ENCODE results near the gene PPRC1.

PPRC1 gene, protein sequence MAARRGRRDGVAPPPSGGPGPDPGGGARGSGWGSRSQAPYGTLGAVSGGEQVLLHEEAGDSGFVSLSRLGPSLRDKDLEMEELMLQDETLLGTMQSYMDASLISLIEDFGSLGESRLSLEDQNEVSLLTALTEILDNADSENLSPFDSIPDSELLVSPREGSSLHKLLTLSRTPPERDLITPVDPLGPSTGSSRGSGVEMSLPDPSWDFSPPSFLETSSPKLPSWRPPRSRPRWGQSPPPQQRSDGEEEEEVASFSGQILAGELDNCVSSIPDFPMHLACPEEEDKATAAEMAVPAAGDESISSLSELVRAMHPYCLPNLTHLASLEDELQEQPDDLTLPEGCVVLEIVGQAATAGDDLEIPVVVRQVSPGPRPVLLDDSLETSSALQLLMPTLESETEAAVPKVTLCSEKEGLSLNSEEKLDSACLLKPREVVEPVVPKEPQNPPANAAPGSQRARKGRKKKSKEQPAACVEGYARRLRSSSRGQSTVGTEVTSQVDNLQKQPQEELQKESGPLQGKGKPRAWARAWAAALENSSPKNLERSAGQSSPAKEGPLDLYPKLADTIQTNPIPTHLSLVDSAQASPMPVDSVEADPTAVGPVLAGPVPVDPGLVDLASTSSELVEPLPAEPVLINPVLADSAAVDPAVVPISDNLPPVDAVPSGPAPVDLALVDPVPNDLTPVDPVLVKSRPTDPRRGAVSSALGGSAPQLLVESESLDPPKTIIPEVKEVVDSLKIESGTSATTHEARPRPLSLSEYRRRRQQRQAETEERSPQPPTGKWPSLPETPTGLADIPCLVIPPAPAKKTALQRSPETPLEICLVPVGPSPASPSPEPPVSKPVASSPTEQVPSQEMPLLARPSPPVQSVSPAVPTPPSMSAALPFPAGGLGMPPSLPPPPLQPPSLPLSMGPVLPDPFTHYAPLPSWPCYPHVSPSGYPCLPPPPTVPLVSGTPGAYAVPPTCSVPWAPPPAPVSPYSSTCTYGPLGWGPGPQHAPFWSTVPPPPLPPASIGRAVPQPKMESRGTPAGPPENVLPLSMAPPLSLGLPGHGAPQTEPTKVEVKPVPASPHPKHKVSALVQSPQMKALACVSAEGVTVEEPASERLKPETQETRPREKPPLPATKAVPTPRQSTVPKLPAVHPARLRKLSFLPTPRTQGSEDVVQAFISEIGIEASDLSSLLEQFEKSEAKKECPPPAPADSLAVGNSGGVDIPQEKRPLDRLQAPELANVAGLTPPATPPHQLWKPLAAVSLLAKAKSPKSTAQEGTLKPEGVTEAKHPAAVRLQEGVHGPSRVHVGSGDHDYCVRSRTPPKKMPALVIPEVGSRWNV (N-terminal part only)

DNA sequence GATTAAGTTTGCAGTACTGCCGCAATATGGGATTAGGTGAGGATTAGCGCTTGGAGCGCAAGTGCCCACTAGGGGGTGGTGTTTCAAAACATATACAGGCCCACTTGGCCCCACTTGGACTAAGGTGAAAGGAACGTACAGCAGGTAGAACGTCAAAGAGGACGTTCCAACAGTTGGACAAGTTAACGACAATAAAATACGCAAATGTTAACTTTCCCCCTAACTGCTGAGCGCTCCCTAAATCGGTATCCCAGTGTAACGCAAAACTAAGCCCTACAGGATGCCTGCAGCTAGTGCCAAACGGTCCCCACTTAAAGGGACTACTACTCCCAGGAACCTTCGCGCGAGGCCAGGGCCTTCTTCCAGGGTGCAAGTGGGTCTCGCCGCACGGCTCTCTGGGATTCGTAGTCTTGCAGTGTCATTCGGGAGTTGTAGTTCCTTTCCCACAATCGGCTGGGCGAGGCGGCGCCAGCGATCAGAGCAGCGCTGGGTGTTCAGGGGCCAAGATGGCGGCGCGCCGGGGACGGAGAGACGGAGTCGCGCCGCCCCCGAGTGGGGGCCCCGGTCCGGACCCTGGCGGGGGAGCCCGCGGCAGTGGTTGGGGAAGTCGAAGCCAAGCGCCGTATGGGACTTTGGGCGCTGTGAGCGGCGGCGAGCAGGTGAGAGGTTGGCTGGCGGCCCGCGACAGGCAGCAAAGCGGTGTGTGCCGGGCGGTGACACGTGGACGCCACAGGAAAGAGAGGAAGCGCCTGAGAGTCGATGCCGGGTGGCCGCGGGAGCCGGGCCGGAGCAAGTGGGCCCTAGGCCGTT is at the start of gene PPRC1:
PPRC1 (plus strand) TSS at position 478 of the 810 bp plus-strand sequence; CDS start at position 507, 29 bp downstream.
- peak; percentile 97 for DNase-seq (ENCODE audit: low read depth in 2 of 2)

DNA sequence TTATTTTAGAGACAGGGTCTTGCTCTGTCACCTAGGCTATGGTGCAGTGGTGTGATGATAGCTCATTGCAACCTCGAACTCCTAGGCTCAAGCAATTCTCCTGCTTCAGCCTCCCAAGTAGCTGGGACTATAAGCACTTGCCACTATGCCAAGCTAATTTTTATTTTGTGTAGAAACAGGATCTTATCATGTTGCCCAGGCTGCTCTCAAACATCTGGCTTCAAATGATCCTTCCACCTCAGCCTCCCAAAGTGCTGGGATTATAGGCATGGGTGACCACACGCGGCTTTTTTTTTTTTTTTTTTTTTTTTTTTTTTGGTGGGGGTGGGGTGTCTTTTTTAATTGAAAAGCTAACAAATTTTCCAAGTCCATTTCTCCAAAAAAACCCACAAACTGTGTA is 49.3 kb upstream of the PPRC1 start:
- no peak for DNase-seq (ENCODE audit: low read depth in 2 of 2)

- DNase-seq (ENCODE audit: low read depth in 2 of 2), result no peak
Observed at GRCh38 chr10:102085336-102085735, 47.5 kb upstream of the PPRC1 start.

GRCh38 chr10:102086196-102086595 is 46.6 kb upstream of the PPRC1 start:
- no peak for DNase-seq (ENCODE audit: low read depth in 2 of 2)

DNA sequence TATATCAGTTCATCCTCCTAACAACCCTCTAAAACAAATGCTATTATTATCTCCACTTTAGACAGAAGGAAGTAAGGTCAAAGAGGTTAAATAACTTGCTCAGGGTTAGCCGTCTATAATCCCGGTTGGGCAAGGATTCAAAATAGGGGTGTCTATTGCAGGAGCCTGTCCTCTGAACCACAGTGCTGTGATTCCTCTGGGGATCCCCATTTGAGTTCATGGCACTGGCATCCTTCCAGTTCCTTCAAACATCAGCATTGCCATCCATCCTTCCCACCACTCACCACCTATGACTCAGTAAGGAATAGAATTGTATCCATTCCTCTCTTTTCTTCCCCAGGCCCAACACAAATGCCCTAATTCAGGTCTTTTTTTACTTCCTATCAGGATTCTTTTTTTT is 42.1 kb upstream of the PPRC1 start:
- DNase-seq (ENCODE audit: low read depth in 2 of 2), result no peak

- DNase-seq (ENCODE audit: low read depth in 2 of 2), result no peak
Observed at GRCh38 chr10:102096449-102096848, 36.4 kb upstream of the PPRC1 start.

DNA sequence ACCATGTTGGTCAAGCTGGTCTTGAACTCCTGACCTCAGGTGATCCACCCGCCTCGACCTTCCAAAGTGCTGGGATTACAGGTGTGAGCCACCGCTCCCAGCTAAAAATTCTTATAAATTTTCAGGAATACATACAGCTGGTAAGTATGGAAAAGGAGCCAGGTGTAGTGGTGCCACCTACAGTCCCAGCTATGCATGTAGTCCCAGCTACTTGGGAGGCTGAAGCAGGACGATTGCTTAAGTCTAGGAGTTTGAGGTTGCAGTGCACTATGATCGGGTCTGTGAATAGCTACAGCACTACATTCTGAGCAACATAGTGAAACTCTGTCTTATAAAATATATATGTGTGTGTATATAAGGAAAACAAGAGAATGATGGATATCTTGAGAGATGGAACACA is 31.7 kb upstream of the PPRC1 start:
- DNase-seq (ENCODE audit: low read depth in 2 of 2), result no peak

GRCh38 chr10:102102421-102102820 is 30.4 kb upstream of the PPRC1 start:
- no peak for DNase-seq (ENCODE audit: low read depth in 2 of 2)

GRCh38 chr10:102106998-102107397 is 25.8 kb upstream of the PPRC1 start:
- no peak for DNase-seq (ENCODE audit: low read depth in 2 of 2)

GRCh38 chr10:102109166-102110116 is 23.4 kb upstream of the PPRC1 start:
- no peak for DNase-seq (ENCODE audit: low read depth in 2 of 2)

GRCh38 chr10:102111276-102111675 is 21.6 kb upstream of the PPRC1 start:
- no peak for DNase-seq (ENCODE audit: low read depth in 2 of 2)

DNA sequence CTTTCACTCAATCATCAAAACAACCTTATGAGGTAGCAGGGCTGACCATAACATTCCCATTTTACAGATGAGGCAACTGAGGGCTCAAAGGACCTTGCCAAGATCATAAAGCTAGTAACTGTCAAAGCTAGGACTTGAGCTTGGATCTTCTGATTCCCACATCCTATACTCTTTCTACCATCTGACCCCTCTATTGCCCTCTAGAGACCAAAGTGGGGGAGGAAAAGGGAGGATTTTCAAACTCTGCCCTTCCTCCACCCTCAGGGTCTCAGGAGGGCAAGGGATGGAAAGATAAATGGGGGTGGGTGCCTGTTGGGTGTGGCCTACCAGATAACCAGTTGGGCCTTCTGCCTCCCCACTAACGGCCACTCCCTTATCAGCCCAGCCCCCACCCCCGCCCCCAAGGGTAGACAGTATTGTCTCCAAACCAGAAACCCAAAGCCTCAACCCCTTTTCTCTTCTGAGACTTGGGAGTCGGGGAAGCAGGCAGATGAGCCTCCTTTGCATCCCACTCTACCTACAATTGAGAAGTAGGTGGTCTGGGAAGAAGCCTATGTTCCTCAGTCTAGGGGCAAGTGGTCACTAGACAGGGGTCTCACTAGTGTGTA is 20.5 kb upstream of the PPRC1 start:
- DNase-seq (ENCODE audit: low read depth in 2 of 2), result no peak

DNA sequence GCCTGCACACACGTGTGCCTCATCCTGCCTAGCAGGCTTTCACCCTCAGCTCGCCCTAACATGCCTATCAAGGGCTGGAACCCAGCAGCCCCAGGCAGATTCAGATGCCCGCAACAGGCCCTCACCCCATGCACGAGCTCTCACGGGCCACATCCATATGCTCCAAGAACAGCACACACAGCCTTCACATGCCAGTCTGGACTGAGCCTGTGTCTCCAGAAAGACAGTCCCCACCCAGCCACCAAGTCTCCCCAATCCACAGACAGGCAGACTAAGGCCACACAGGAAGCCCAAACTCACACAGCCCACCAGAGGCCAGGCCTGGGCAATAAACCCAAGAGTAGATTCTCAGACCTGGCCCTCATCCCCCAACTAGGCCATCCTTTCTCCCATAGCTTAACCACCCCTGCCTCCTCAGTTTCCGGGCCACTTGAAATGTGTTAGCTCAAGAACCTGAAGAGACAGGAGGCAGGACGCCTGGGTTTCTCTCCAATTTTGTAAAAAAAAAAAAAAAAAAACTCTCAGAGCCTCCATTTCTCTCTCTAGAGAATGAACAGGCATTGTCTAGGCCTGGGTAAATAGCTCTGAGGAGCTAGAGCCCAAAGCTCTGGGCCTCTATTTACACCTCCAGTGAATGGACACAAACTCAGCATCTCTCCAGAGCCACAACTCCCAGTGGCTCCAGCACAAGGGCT is 19.4 kb upstream of the PPRC1 start:
- no peak for DNase-seq (ENCODE audit: low read depth in 2 of 2)

- DNase-seq (ENCODE audit: low read depth in 2 of 2), result no peak
Observed at GRCh38 chr10:102113956-102114857, 18.6 kb upstream of the PPRC1 start.

GRCh38 chr10:102114861-102115618 is 17.8 kb upstream of the PPRC1 start:
- peak; percentile 82 to 84 for DNase-seq (ENCODE audit: low read depth in 2 of 2)

- no peak for DNase-seq (ENCODE audit: low read depth in 2 of 2)
Observed at GRCh38 chr10:102115775-102116174, 17.1 kb upstream of the PPRC1 start.

- DNase-seq (ENCODE audit: low read depth in 2 of 2), result no peak
Observed at GRCh38 chr10:102116656-102117055, 16.2 kb upstream of the PPRC1 start.
